BLaER1 treated with 17β-estradiol and CSF1 and Interleukin-3, amounts not matched to agents 10 nM and 100 nM (cell line): ENCODE measurements around the gene TMEM52.
A peak's percentile ranks its signal among the peaks of the same experiment; 100 is the strongest.

Source experiments
- H3K27ac ChIP-seq, 11 experiments: shearing (Covaris generic); formaldehyde crosslinking; 2 replicates each; pipeline ENCODE4 v1.8.1; 2022
- H3K27me3 ChIP-seq, 11 experiments: shearing (Covaris generic); formaldehyde crosslinking; 2 replicates each; pipeline ENCODE4 v1.8.1; 2022
- H3K36me3 ChIP-seq, 11 experiments: shearing (Covaris generic); formaldehyde crosslinking; 2 replicates each; pipeline ENCODE4 v1.8.1; 2022
- H3K4me1 ChIP-seq, 10 experiments: shearing (Covaris generic); formaldehyde crosslinking; 2 replicates each; pipeline ENCODE4 v1.8.1; 2022
- H3K4me2 ChIP-seq, 11 experiments: shearing (Covaris generic); formaldehyde crosslinking; 2 replicates each; pipeline ENCODE4 v1.8.1; 2022
- H3K4me3 ChIP-seq, 10 experiments: shearing (Covaris generic); formaldehyde crosslinking; 2 replicates each; pipeline ENCODE4 v1.8.1; 2022
- H3K9ac ChIP-seq, 11 experiments: shearing (Covaris generic); formaldehyde crosslinking; 2 replicates each; pipeline ENCODE4 v1.8.1; 2022
- H3K9me3 ChIP-seq, 11 experiments: shearing (Covaris generic); formaldehyde crosslinking; replicated peaks in 1 of 11; 2 replicates each; pipeline ENCODE4 v1.8.1; 2022
- H4K20me1 ChIP-seq, 11 experiments: shearing (Covaris generic); formaldehyde crosslinking; 2 replicates each; pipeline ENCODE4 v1.8.1; 2022
- Cebpa-rat ChIP-seq, 11 experiments: shearing (Covaris generic); IDR thresholded peaks; 2 replicates each; pipeline ENCODE4 v1.8.1; 2022

TMEM52 gene

GRCh38 chr1:1926886-1927660 is 8.0 kb upstream of the TMEM52 start:
- peaks cover 0 to 39% (median 6%) of the 10 kb centered on the region in 11 experiments; a peak in 12 of 22 replicates for H3K27me3 ChIP-seq
- H3K4me2 ChIP-seq, result peak overlapping the region in 9 of 11 experiments; percentile 43 to 94 (median 82); a peak in 19 of 22 replicates
- no peak for TF ChIP-seq Cebpa-rat (IDR thresholded peaks at IDR 0.05)
- H3K4me1 ChIP-seq, result peaks cover 8 to 81% (median 73%) of the 10 kb centered on the region in 10 experiments
- H3K4me3 ChIP-seq, result no peak overlapping the region
- peak overlapping the region in 1 of 11 experiments; percentile 11; a peak in 1 of 22 replicates for H3K9ac ChIP-seq
- peak overlapping the region in 2 of 11 experiments; percentile 15 to 48; a peak in 2 of 22 replicates for H3K27ac ChIP-seq
- H3K9me3 ChIP-seq, result no peaks in the 10 kb centered on the region
- peaks cover 0 to 29% (median 0%) of the 10 kb centered on the region in 11 experiments; a peak in 6 of 22 replicates for H4K20me1 ChIP-seq
- H3K36me3 ChIP-seq, result no peaks in the 10 kb centered on the region

GRCh38 chr1:1926346-1926811 is 7.3 kb upstream of the TMEM52 start:
- Histone ChIP-seq H3K4me3 (no peak overlapping the region), H3K9ac (0 out of 22 replicates have a peak overlapping the region, but pooled peaks of 1 of the 11 experiments have one; percentile 24), H3K4me2 (peak overlapping the region in 8 of 11 experiments; percentile 64 to 94 (median 84); a peak in 14 of 22 replicates), H3K27ac (0 out of 22 replicates have a peak overlapping the region, but pooled peaks of 1 of the 11 experiments have one; percentile 7), H3K9me3 (no peaks in the 10 kb centered on the region), H3K27me3 (peaks cover 0 to 39% (median 6%) of the 10 kb centered on the region in 11 experiments; a peak in 12 of 22 replicates), H4K20me1 (peaks cover 0 to 30% (median 0%) of the 10 kb centered on the region in 11 experiments; a peak in 6 of 22 replicates), H3K36me3 (no peaks in the 10 kb centered on the region), H3K4me1 (peaks cover 8 to 88% (median 80%) of the 10 kb centered on the region in 10 experiments)
- no peak for TF ChIP-seq Cebpa-rat (IDR thresholded peaks at IDR 0.05)

- peaks cover 8 to 92% (median 84%) of the 10 kb centered on the region in 10 experiments for H3K4me1 ChIP-seq
- peaks cover 0 to 36% (median 0%) of the 10 kb centered on the region in 11 experiments; a peak in 6 of 22 replicates for H4K20me1 ChIP-seq
- peak overlapping the region in 8 of 11 experiments; percentile 33 to 94 (median 84); a peak in 16 of 22 replicates for H3K4me2 ChIP-seq
- peak overlapping the region in 3 of 11 experiments; percentile 7 to 23 (median 10); a peak in 2 of 22 replicates for H3K27ac ChIP-seq
- no peaks in the 10 kb centered on the region for H3K36me3 ChIP-seq
- H3K9me3 ChIP-seq, result no peaks in the 10 kb centered on the region
- peak overlapping the region in 1 of 11 experiments; percentile 24; a peak in 1 of 22 replicates for H3K9ac ChIP-seq
- H3K4me3 ChIP-seq, result no peak overlapping the region
- H3K27me3 ChIP-seq, result peaks cover 0 to 39% (median 6%) of the 10 kb centered on the region in 11 experiments; a peak in 12 of 22 replicates
- no peak for TF ChIP-seq Cebpa-rat (IDR thresholded peaks at IDR 0.05)
Measured at GRCh38 chr1:1925437-1926345, 6.6 kb upstream of the TMEM52 start.

GRCh38 chr1:1924849-1925248 is 5.8 kb upstream of the TMEM52 start:
- no peak for TF ChIP-seq Cebpa-rat (IDR thresholded peaks at IDR 0.05)
- peak overlapping the region in 4 of 11 experiments; percentile 44 to 58 (median 53); a peak in 6 of 22 replicates for H3K9ac ChIP-seq
- H3K4me3 ChIP-seq, result no peak overlapping the region
- peak overlapping the region in 5 of 11 experiments; percentile 12 to 69 (median 61); a peak in 8 of 22 replicates for H3K27ac ChIP-seq
- H3K9me3 ChIP-seq, result no peaks in the 10 kb centered on the region
- H3K4me1 ChIP-seq, result peaks cover 8 to 93% (median 87%) of the 10 kb centered on the region in 10 experiments
- H4K20me1 ChIP-seq, result peaks cover 0 to 40% (median 0%) of the 10 kb centered on the region in 11 experiments; a peak in 6 of 22 replicates
- H3K36me3 ChIP-seq, result no peaks in the 10 kb centered on the region
- H3K4me2 ChIP-seq, result peak overlapping the region in 10 of 11 experiments; percentile 45 to 94 (median 79); a peak in 21 of 22 replicates
- H3K27me3 ChIP-seq, result peaks cover 0 to 39% (median 6%) of the 10 kb centered on the region in 11 experiments; a peak in 12 of 22 replicates

- Histone ChIP-seq H3K4me2 (peak overlapping the region in 10 of 11 experiments; percentile 45 to 94 (median 79); a peak in 21 of 22 replicates), H3K9me3 (no peaks in the 10 kb centered on the region), H3K27me3 (peaks cover 0 to 39% (median 6%) of the 10 kb centered on the region in 11 experiments; a peak in 12 of 22 replicates), H4K20me1 (peaks cover 0 to 40% (median 0%) of the 10 kb centered on the region in 11 experiments; a peak in 6 of 22 replicates), H3K4me3 (no peak overlapping the region), H3K27ac (peak overlapping the region in 5 of 11 experiments; percentile 12 to 69 (median 61); a peak in 8 of 22 replicates), H3K4me1 (peaks cover 8 to 92% (median 87%) of the 10 kb centered on the region in 10 experiments), H3K9ac (peak overlapping the region in 4 of 11 experiments; percentile 44 to 58 (median 53); a peak in 6 of 22 replicates), H3K36me3 (no peaks in the 10 kb centered on the region)
- no peak for TF ChIP-seq Cebpa-rat (IDR thresholded peaks at IDR 0.05)
Measured at GRCh38 chr1:1924386-1924785, 5.3 kb upstream of the TMEM52 start.

GRCh38 chr1:1922956-1923833 is 4.1 kb upstream of the TMEM52 start:
- peak overlapping the region in 4 of 11 experiments; percentile 17 to 48 (median 28); a peak in 3 of 22 replicates for H3K9ac ChIP-seq
- H3K4me2 ChIP-seq, result peak overlapping the region in 8 of 11 experiments; percentile 36 to 87 (median 64); a peak in 16 of 22 replicates
- TF ChIP-seq Cebpa-rat (IDR thresholded peaks at IDR 0.05), result no peak
- no peak overlapping the region for H3K4me3 ChIP-seq
- H3K27me3 ChIP-seq, result peaks cover 0 to 32% (median 6%) of the 10 kb centered on the region in 11 experiments; a peak in 11 of 22 replicates
- H3K27ac ChIP-seq, result peak overlapping the region in 2 of 11 experiments; percentile 19 to 42; a peak in 2 of 22 replicates
- H3K9me3 ChIP-seq, result no peaks in the 10 kb centered on the region
- peaks cover 7 to 92% (median 86%) of the 10 kb centered on the region in 10 experiments for H3K4me1 ChIP-seq
- H3K36me3 ChIP-seq, result no peaks in the 10 kb centered on the region
- H4K20me1 ChIP-seq, result peaks cover 0 to 46% (median 0%) of the 10 kb centered on the region in 11 experiments; a peak in 7 of 22 replicates

GRCh38 chr1:1922702-1922955 is 3.5 kb upstream of the TMEM52 start:
- Histone ChIP-seq H3K36me3 (no peaks in the 10 kb centered on the region), H3K4me1 (peaks cover 11 to 92% (median 85%) of the 10 kb centered on the region in 10 experiments), H4K20me1 (peaks cover 0 to 46% (median 0%) of the 10 kb centered on the region in 11 experiments; a peak in 7 of 22 replicates), H3K9ac (peak overlapping the region in 3 of 11 experiments; percentile 27 to 48 (median 28); a peak in 1 of 22 replicates), H3K27ac (peak overlapping the region in 1 of 11 experiments; percentile 42; a peak in 1 of 22 replicates), H3K27me3 (peaks cover 0 to 32% (median 3%) of the 10 kb centered on the region in 11 experiments; a peak in 11 of 22 replicates), H3K4me3 (no peak overlapping the region), H3K4me2 (peak overlapping the region in 8 of 11 experiments; percentile 36 to 87 (median 64); a peak in 14 of 22 replicates), H3K9me3 (no peaks in the 10 kb centered on the region)
- TF ChIP-seq Cebpa-rat (IDR thresholded peaks at IDR 0.05), result no peak
